Suprapubic skin (tissue), 4 donors: ENCODE data around the gene MADCAM1. TPM values are rescaled to one million over a fixed set of nuclear protein-coding genes. Genes with fewer than 3 reads are reported as not detected.

Experiments used
- DNase-seq, 2 donors: peaks; one replicate each; pipeline ENCODE4 v3.0.0-alpha.2; 2019; ENCODE audit warnings: low spot score in 2 of 2
- H3K27ac ChIP-seq: fragments of 200-600 bp; sonication (generic); one replicate; pipeline ENCODE4 v1.5.1; 2019
- H3K27me3 ChIP-seq: fragments of 200-600 bp; sonication (generic); one replicate; pipeline ENCODE4 v1.5.1; 2019
- H3K36me3 ChIP-seq: fragments of 200-600 bp; sonication (generic); one replicate; pipeline ENCODE4 v1.5.1; 2019
- H3K4me1 ChIP-seq: fragments of 200-600 bp; sonication (generic); one replicate; pipeline ENCODE4 v1.5.1; 2019
- H3K4me3 ChIP-seq: fragments of 200-600 bp; sonication (generic); one replicate; pipeline ENCODE4 v1.5.1; 2019; ENCODE audit warnings: mild to moderate bottlenecking
- H3K9me3 ChIP-seq: fragments of 200-600 bp; sonication (generic); one replicate; pipeline ENCODE4 v1.5.1; 2019
- EP300 ChIP-seq: sonication (generic); formaldehyde crosslinking; IDR thresholded peaks from one replicate; pipeline ENCODE4 v1.6.1; 2017; ENCODE audit warnings: antibody characterized with exemption
- POLR2A ChIP-seq, 2 donors: fragments of 450-650 bp; IDR thresholded peaks; one replicate each; pipeline ENCODE4 v1.6.1; 2017; ENCODE audit warnings: antibody characterized with exemption in 2 of 2, mild to moderate bottlenecking in 2 of 2, moderate library complexity in 2 of 2
- POLR2AphosphoS5 ChIP-seq, 3 donors: sonication (generic); formaldehyde crosslinking; IDR thresholded peaks; one replicate each; pipeline ENCODE4 v1.6.1; 2017; ENCODE audit warnings: antibody characterized with exemption in 3 of 3
- WGBS: methylation state at CpG from one replicate; pipeline ENCODE4 v1.1.5; 2018; 5-methylcytosine and 5-hydroxymethylcytosine counted together
- total RNA-seq, 4 donors: library from RNA; depleted of rRNA; stranded (reverse); fragments of >200 nt; gene quantifications; one replicate each; pipeline ENCODE4 v1.1.0, GENCODE V29; 2016
- TF ChIP-seq, protein P1 (sequence below), 2 donors: fragments of 200-600 bp in 1 of 2; fragments of 450-650 bp in 1 of 2; sonication (generic) in 1 of 2; IDR thresholded peaks; one replicate each; pipeline ENCODE4 v1.5.1; 2016 to 2019; ENCODE audit warnings: antibody characterized with exemption in 2 of 2, mild to moderate bottlenecking in 1 of 2, moderate library complexity in 1 of 2

Gene MADCAM1
- total RNA-seq, 4 donors from 2014 or later, result 0.64 TPM; not detected in 3

GRCh38 chr19:461721-462551 is 34.4 kb upstream of the MADCAM1 start:
- Histone ChIP-seq H3K27me3 (peaks cover 14% of the 10 kb centered on the region), H3K36me3 (no peaks in the 10 kb centered on the region), H3K4me1 (peaks cover 22% of the 10 kb centered on the region), H3K4me3 (peak overlapping the region; percentile 74), H3K9me3 (no peaks in the 10 kb centered on the region), H3K27ac (peak overlapping the region; percentile 48)
- TF ChIP-seq POLR2A (IDR thresholded peaks at IDR 0.05), result no peak
- no peak for TF ChIP-seq POLR2AphosphoS5 (IDR thresholded peaks at IDR 0.05)
- TF ChIP-seq EP300, result no peak
- TF ChIP-seq, protein P1, sequence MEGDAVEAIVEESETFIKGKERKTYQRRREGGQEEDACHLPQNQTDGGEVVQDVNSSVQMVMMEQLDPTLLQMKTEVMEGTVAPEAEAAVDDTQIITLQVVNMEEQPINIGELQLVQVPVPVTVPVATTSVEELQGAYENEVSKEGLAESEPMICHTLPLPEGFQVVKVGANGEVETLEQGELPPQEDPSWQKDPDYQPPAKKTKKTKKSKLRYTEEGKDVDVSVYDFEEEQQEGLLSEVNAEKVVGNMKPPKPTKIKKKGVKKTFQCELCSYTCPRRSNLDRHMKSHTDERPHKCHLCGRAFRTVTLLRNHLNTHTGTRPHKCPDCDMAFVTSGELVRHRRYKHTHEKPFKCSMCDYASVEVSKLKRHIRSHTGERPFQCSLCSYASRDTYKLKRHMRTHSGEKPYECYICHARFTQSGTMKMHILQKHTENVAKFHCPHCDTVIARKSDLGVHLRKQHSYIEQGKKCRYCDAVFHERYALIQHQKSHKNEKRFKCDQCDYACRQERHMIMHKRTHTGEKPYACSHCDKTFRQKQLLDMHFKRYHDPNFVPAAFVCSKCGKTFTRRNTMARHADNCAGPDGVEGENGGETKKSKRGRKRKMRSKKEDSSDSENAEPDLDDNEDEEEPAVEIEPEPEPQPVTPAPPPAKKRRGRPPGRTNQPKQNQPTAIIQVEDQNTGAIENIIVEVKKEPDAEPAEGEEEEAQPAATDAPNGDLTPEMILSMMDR (IDR thresholded peaks at IDR 0.05), result no peak
- no peak for DNase-seq
- 2% methylated on average over 10 of the region's 60 CpGs for WGBS

DNA sequence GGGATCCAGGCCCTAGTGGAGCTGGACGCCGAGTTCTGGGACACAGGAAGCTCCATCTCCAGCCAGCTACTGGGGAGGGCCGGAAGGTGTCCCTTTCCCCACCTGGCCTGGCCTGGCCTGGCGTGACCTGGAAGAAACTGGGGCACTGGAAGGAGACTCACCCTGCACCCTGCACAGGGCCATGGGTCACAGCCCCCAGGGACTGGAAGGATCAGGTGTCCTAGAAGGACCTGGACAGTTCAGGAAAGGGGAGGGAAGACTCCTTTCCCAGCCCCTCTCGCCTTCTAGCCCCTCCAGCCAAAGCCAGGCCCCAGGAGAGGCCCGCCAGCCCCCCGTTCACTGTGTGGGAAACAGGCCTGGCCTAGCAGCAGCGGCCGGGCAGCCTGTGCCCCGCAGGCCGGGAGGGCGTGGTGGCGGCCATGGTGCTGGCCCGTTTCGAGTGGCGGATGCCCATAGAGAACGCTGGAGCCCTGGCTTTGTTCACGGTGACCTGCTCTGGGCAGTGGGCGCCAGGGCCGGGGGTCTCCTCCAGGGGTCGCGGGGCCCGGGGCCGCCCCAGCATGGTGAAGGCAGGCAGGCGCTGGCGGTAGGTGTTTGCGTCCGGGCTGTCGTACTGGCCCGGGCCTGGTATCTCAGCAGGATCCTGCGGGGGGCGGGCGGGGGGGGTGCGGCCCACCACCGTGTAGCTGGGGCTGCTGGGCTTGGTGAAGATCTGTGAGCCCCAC is 32.6 kb upstream of the MADCAM1 start:
- Histone ChIP-seq H3K36me3 (no peaks in the 10 kb centered on the region), H3K9me3 (no peaks in the 10 kb centered on the region), H3K4me3 (no peak overlapping the region), H3K27ac (no peak overlapping the region), H3K27me3 (peaks cover 14% of the 10 kb centered on the region), H3K4me1 (peaks cover 22% of the 10 kb centered on the region)
- DNase-seq, result no peak
- WGBS, result 87% methylated on average over 23 of the region's 35 CpGs
- TF ChIP-seq, protein P1 (IDR thresholded peaks at IDR 0.05), result no peak
- TF ChIP-seq POLR2A (IDR thresholded peaks at IDR 0.05), result no peak

GRCh38 chr19:464208-464545 is 32.1 kb upstream of the MADCAM1 start:
- no peak for DNase-seq
- Histone ChIP-seq H3K27me3 (peaks cover 14% of the 10 kb centered on the region), H3K4me1 (peaks cover 22% of the 10 kb centered on the region), H3K27ac (no peak overlapping the region), H3K9me3 (no peaks in the 10 kb centered on the region), H3K4me3 (no peak overlapping the region), H3K36me3 (no peaks in the 10 kb centered on the region)
- TF ChIP-seq POLR2A (IDR thresholded peaks at IDR 0.05) (no peak), EP300 (no peak), POLR2AphosphoS5 (IDR thresholded peaks at IDR 0.05) (no peak)
- TF ChIP-seq, protein P1 (IDR thresholded peaks at IDR 0.05), result no peak
- 92% methylated on average over 5 of the region's 9 CpGs for WGBS

DNA sequence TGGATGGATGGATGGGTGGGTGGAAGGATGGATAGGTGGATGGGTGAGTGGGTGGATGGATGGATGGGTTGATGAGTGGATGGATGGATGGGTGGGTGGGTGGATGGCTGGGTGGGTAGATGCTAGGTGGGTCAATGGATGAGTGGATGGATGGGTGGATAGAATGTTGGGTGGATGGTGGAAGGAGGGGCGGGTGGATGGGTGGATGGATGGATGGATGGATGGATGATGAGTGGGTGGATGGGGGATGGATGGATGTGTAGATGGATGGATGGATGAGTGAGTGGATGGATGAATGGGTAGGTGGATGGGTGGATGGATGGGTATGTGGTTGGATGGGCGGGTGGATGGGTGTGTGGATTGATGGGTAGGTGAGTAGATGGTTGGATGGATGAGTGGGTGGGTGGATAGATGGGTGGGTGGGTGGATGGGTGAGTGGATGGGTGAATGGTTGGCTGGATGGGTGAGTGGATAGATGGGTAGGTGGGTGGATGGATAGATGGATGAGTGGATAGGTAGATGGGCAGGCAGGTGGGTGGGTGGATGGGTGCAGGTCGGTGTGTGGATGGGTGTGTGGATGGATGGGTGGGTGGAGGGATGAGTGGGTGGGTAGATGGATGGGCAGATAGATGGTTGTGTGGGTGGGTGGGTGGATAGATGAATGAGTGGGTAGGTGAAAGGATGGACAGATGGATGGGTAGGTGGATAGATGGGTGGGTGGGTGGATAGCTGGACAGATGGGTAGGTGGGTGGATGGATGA is 31.1 kb upstream of the MADCAM1 start:
- peaks cover 14% of the 10 kb centered on the region for H3K27me3 ChIP-seq
- no peaks in the 10 kb centered on the region for H3K36me3 ChIP-seq
- whole genome bisulfite sequencing, result 95% methylated on average over 3 of the region's 3 CpGs
- no peak overlapping the region for H3K27ac ChIP-seq
- no peak for DNase-seq
- no peaks in the 10 kb centered on the region for H3K9me3 ChIP-seq
- peaks cover 16% of the 10 kb centered on the region for H3K4me1 ChIP-seq
- no peak overlapping the region for H3K4me3 ChIP-seq
- TF ChIP-seq POLR2AphosphoS5 (IDR thresholded peaks at IDR 0.05), result no peak
- TF ChIP-seq, protein P1 (IDR thresholded peaks at IDR 0.05), result no peak
- no peak for TF ChIP-seq EP300
- no peak for TF ChIP-seq POLR2A (IDR thresholded peaks at IDR 0.05)

- TF ChIP-seq POLR2AphosphoS5 (IDR thresholded peaks at IDR 0.05), result no peak
- no peak for TF ChIP-seq POLR2A (IDR thresholded peaks at IDR 0.05)
- TF ChIP-seq EP300, result no peak
- TF ChIP-seq, protein P1 (IDR thresholded peaks at IDR 0.05), result no peak
- Histone ChIP-seq H3K4me3 (no peak overlapping the region), H3K9me3 (no peaks in the 10 kb centered on the region), H3K27ac (no peak overlapping the region), H3K36me3 (no peaks in the 10 kb centered on the region), H3K4me1 (no peaks in the 10 kb centered on the region), H3K27me3 (no peaks in the 10 kb centered on the region)
- WGBS, result 82% methylated on average over 5 of the region's 11 CpGs
- no peak for DNase-seq
Measured at GRCh38 chr19:467554-467953, 28.7 kb upstream of the MADCAM1 start.
